Measurements from ENCODE around the gene TEN1. TPM values are rescaled to one million over a fixed set of nuclear protein-coding genes. Genes with fewer than 3 reads are reported as not detected.

Gene TEN1
- total and polyA plus RNA-seq, 2 of the 4 experiments (the other 2 are of a cell fraction), result 14.7 to 17.9 TPM

- Histone ChIP-seq H3K9me3 (ENCODE audit: control insufficient read depth, insufficient read depth, low read length) (no peaks in the 10 kb centered on the region), H2BK5ac (ENCODE audit: low read depth, low read length, poor library complexity, severe bottlenecking) (no peak overlapping the region), H3K4me2 (ENCODE audit: low read depth, low read length) (no peak overlapping the region), H3K56ac (ENCODE audit: extremely low read depth, insufficient read depth, low read length) (no peak overlapping the region), H2AFZ (replicated peaks; ENCODE audit: low read length, poor library complexity) (no peak overlapping the region), H3K9ac (ENCODE audit: low read depth, low read length) (no peak overlapping the region), H4K20me1 (ENCODE audit: insufficient read depth, low read length) (0 out of 2 replicates have a peak, but pooled peaks cover 8% of the 10 kb centered on the region), H3K36me3 (ENCODE audit: control insufficient read depth, insufficient read depth, low read length) (peaks cover 43% of the 10 kb centered on the region), H3K27ac (ENCODE audit: insufficient read depth, low read length) (no peak overlapping the region), H4K8ac (ENCODE audit: low read depth in 2 of 2, low read length in 2 of 2) (no peak overlapping the region), H2AK5ac (ENCODE audit: low read depth, low read length) (no peak overlapping the region), H3K79me1 (ENCODE audit: low read depth in 1 of 2, low read length in 2 of 2) (no peaks in the 10 kb centered on the region; a peak in 1 of 4 replicates), H2BK120ac (ENCODE audit: low read depth, low read length) (no peak overlapping the region), H3K18ac (ENCODE audit: low read depth, low read length) (no peak overlapping the region), H3K14ac (replicated peaks; ENCODE audit: low read depth, low read length) (no peak overlapping the region), H3K23ac (ENCODE audit: low read depth, low read length) (no peak overlapping the region), H4K5ac (ENCODE audit: low read depth, low read length) (no peak overlapping the region), H4K91ac (ENCODE audit: insufficient read depth, low read depth, low read length) (no peak overlapping the region), H2BK20ac (ENCODE audit: low read depth, low read length) (no peak overlapping the region), H3K9me1 (ENCODE audit: insufficient read depth, low read length) (peaks cover 5% of the 10 kb centered on the region; the same call in 1 of the 2 replicates), H2AK9ac (replicated peaks; ENCODE audit: low read depth, low read length, poor library complexity) (no peak overlapping the region), H2BK15ac (ENCODE audit: low read depth, low read length) (no peak overlapping the region), H3K4ac (ENCODE audit: low read depth, low read length) (no peak overlapping the region), H3K27me3 (ENCODE audit: control insufficient read depth, insufficient read depth, low read length) (no peaks in the 10 kb centered on the region), H3K4me1 (ENCODE audit: control insufficient read depth, insufficient read depth, low read length) (no peaks in the 10 kb centered on the region), H3K4me3 (ENCODE audit: insufficient read depth, low read depth, low read length) (no peak overlapping the region)
- DNase-seq (peak; percentile 16), ATAC-seq (ENCODE audit: low read depth) (no peak)
- no peak for TF ChIP-seq ELK1 (IDR thresholded peaks at IDR 0.05; ENCODE audit: borderline replicate concordance, low read depth, low read length)
- TF ChIP-seq POLR2A (IDR thresholded peaks at IDR 0.05; ENCODE audit: low read depth, low read length), result no peak
- no peak for TF ChIP-seq MXI1 (IDR thresholded peaks at IDR 0.05; ENCODE audit: borderline replicate concordance, low read depth, low read length)
- no peak for TF ChIP-seq MAZ (IDR thresholded peaks at IDR 0.05; ENCODE audit: borderline replicate concordance, low read depth, low read length)
- TF ChIP-seq RFX5 (IDR thresholded peaks at IDR 0.05; ENCODE audit: low read depth, low read length), result no peak
- no peak for TF ChIP-seq USF2 (IDR thresholded peaks at IDR 0.05; ENCODE audit: low read depth, low read length)
- TF ChIP-seq RAD21 (IDR thresholded peaks at IDR 0.05; ENCODE audit: low read length), result no peak
- intact Hi-C loops (cut with micrococcal nuclease) (loop anchor here (5.0 kb wide), 1 partner anchor 34 kb away; the partner anchor contains the start of genes GALR2 and SRP68), dilution Hi-C loops (cut with HindIII; ENCODE audit: low sequenced_read_pairs, unreplicated experiment) (no loop called here), in situ Hi-C loops (cut with MboI; ENCODE audit: low sequenced_read_pairs) (no loop called here)
- 100% methylated on average over 3 of the region's 3 CpGs; no CpG with 5 or more reads in 1 of the 2 experiments for WGBS, 2 experiments (ENCODE audit: extremely low coverage in 2 of 2, insufficient read length in 1 of 2)
- POLR2A ChIA-PET (ENCODE audit: unreplicated experiment), result no interaction called here
- no TSS peak for BruUV-seq (replicated peaks)
- CTCF ChIA-PET, result no interaction called here
Measured at GRCh38 chr17:76038050-76038449, 59.0 kb downstream of the TEN1 start.
